Smooth muscle cell of the brain vasculature (primary cell): ENCODE measurements around the gene NRXN3.

ENCODE experiments used
- DNase-seq: peaks from one replicate; pipeline ENCODE4 v3.0.0-alpha.2; 2012; ENCODE audit warnings: low read depth, low spot score

The NRXN3 gene

DNA sequence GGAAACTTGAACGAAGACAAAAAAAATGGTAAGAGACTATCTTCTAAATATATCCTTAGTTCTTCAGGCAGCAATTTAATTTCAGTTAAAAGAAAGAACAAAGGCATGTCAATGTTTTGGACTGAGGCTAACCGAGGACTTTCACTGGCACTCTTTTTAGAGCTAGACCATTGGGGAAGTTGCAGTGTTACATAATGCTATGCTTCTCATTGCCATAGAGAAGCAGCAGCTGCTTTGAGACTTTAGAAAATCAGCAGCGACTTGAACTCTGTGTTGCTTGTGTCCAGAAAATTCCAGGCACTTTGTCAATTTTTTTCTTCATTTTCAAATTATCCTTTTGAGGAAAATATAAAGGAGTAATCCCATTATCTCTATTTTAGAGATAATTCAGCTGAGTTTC, 964.2 kb downstream of the NRXN3 start:
- DNase-seq, result no peak

DNA sequence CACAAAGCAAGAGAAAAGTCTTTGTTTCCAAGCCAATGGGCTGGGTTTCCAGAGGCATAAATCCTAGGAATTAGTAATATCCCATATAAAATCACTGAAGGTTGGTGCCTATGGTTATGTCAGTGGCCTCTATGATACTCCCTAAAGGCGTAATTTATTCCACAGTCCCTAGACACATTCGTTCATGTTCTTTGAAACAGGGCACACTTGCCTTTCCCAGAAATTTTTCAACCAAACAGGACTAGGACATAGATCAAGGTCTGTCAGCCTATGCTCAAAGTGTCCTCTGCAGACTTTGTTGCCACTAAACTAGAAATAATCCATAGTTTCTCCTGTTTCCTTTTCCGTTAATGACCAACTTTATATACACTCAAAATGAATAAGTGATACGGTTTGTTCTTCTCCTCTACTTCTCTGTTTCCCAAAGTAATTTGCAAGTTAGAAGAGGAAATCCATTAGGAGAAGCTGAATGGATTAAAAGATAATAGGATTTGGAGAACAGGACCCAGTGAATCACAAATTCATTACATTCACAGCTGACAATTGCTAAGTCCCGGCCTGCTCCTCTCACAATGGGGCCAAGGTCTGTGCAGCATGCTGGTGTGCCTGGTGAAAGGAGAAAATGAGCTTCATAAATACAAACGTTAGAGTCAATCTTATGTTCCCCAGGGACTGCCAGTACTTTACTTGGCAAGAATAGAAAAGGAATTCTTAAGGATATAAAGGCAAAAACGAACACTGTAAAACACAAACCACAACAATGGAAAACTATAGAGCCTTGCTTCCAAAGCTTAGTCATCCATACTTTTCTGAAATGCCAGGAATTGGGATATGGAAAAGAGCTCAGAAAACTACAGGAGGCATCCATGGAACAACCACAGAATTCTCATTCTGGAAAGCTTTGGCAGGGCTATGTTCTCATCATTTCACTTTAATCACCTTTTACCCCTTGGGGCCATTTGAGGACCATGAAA, 966.2 kb downstream of the NRXN3 start:
- no peak for DNase-seq

DNA sequence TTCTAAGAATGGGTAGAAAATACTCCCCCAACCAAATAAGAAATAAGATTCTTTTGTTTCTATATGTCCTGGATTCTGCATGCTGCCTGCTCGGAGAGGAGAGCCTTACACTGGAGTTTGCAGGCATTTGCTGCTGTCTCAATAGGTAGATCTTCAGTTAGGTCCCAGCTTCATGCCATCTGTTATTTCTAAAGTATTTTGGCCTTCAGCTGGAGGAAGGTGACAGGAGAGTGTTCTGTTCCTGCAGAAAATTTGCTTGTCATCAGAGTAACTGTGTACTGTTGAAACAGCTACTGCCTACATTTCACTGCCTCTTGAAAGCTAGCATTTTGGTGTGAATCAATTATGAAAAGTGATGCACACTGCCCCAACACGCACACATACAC, 966.9 kb downstream of the NRXN3 start:
- no peak for DNase-seq

DNA sequence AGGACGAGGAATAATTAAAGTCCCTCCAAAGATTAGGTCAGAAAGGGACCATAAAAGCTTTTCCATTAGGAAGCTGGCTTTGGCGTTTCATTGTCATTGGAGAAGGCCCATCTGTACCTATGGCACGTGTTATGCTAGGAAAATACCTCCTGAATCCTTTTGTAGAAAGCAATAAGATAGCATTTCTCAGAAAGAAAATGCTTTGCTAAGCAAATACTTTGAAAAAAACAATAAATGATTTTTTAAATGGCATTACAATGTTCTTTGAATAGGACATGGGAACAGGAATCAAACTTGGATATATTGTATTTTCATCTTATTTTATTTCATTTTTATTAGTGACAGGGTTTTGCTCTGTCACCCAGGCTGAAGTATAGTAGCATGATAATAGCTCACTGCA, 967.7 kb downstream of the NRXN3 start:
- no peak for DNase-seq

DNA sequence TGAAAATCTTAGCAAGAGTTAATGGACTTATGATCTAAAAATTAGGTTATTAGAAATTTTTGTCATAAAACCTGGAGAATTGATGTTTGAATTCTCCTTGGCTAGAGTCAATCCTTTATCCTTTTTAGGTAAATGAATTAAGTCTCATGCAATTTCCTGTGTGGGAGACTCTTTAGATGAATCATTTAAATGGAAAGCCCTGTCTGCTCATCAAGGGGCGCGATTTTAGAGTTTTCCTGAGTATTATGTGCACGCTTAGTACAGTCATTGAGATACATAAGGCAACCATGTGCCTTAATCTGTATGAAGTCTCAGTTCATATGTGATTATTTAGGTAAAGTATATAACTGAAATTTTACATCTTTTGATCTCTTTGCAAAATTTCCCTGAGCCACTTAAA, 974.7 kb downstream of the NRXN3 start:
- no peak for DNase-seq

DNA sequence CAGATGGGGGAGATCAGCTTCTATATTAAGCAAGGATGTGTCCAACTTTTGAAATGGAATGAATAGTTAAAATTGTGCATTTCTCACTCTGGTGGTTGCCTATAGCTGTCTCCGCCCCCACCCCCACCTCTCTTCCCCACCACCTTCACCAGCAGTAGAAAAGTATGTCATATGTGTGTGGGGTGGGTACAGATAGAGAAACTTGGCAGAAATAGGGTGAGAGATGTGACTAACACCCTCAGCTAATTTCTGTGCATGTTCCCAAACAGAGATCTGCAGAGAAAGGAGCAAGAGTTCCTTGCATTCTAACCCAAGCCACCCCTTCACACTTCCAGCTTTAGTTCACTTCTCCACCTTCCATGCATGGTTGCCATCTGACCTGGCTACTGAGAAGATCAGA, 980.1 kb downstream of the NRXN3 start:
- no peak for DNase-seq

DNA sequence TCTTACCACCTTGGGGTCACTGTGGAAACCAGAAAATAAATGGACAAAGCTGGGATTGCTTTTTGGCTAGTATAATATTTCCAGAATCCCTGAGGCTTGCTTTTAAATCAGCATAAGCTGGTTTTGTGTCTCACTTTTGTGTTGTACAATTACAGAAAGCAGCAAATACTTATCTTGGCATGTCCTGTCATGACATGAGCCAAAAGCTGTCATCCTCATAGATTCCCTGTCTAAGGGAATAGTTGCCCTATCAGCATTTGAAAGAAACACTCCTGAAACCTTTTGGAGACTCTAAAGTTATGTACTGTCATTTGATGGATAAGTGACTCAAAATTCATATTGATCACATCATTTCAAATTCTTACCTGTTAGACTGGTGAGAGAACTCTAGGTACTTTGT, 987.2 kb downstream of the NRXN3 start:
- no peak for DNase-seq

DNA sequence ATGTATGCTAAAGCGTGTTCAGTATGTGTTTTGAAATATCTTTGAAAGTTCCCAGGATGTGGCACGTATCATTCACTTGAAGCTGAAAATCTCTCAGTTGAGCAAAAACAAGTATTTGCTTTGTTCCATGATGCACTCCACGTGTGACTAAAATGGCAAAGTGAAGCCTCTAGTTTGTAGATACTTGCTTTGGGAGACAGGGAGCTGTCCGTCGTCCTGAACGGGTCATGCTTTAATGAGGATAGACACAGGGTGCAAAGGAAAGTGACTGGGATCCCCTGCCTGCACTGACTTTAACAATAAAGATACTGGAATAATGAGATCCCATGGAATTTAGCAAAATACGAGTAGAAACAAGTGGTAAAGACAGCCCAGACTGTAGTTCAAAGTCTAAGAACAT, 991.4 kb downstream of the NRXN3 start:
- DNase-seq, result peak; percentile 23

DNA sequence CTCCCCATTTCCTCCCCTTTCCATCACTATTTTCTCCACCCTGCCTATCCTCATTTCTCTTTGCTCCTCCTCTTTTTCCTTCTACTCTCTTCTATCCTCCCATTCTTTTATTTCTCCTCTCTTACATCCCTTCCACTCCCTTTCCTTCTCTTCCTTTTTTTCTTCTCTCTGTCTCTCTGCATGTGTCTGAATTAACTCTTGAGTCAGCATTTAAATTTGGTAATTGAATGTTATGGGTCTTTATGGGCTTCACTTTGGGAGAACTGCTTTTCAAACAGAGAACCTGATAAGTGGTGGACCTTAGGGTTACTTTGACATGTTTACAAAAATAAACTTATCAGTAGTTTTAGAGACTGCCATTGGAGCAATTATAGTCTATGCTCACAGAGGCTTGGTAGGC, 992.7 kb downstream of the NRXN3 start:
- DNase-seq, result no peak

DNA sequence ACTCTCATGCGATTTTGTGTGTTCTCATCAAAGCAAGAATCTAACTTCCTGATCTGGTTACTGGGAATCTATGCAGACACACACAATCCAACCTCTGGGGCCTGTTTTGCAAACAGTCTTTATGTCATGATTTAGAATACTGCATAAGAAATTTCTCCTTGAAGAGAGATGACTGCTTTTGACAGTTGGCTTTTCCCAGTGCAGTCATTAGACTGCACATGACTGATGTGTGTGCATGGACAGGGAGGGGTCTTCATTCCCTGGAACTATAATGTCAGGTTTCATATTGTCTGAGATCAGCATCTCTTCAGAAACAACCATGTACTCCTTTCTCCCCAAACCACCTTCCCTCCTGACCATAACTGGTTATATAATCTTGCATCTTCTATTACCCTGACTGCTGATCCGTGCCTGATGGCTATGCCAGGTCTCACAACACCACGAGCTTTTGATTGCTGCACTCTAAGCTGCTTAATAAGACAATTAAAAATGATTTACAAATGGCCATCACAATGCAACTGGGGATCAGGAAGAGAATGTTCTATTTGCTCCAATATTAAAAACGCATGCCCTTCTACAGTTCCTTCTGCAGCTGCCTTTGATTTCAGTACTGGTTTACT, 995.4 kb downstream of the NRXN3 start:
- DNase-seq, result no peak

DNA sequence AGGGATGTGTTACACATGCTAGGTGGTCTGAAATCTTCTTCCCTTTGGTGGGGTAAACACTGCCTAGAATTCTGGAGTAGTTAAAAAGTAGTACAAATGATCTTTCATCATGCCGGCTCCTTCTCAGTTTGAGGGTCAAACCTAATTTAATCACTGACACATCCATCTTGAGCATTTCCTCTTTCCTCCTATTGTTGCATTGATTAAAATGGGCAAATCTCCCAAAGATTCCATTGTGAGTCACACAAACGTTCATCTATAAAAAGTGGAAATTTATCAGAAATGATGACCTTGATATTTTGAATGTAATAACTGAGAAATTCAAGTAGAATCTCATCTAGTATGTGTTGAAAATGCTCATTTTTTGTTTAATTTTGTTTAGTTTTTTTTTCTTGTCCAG, 996.0 kb downstream of the NRXN3 start:
- no peak for DNase-seq

DNA sequence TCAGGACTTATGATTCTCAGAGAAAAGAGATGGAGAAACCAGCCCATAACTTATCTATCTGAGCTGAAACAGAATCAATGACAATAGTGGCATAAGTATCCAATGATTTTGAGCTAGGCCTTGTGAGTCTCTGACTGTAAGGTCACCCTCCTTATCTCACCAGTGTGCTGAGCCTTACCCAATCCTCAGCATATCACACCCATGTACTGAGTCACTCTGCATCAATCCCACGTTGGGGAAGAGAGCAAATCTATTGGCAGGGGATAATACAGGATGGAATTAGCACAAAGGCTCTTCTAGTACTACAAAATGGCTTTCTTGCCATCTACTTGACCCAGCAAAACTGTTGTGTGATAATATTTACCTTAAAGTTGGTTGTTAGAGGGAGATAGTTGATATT, 997.8 kb downstream of the NRXN3 start:
- DNase-seq, result no peak

DNA sequence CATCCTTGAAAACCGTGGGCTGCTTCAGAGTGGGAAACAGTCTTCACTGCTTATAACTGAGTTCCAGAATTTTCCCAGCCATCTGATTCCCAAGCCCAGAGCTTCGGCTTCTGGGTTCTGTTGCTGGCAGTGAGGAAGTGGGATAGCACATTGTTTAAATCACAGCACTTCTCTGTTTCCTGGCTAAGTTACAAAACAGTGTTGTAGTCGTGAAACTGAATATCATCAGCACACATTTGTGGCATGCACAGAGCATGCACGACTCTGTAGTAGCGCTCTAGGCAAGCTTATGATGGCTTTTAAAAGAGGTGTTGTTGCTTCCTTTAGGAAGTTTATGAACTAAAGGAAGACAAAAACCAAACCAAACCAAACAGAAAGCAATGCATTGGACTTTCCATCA, 1005.5 kb downstream of the NRXN3 start:
- no peak for DNase-seq

DNA sequence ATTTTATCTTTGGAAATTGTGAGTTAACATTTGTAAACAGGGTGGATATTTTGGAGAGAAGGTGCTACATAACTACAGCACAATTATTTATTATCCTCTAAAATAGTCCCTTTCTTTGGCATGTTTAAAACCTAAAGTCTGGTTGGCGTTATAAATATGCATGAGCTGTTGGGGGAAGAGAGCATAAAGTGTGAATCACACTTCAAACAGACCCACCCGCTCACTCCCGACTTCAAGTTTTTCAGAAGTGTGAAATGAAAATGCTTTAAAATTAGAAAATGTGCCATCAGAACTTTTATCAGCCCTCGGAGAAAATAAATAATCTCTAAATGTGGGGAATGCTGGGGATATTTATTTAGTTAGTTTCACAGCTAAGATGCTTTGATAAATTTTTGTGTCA, 1006.9 kb downstream of the NRXN3 start:
- no peak for DNase-seq

DNA sequence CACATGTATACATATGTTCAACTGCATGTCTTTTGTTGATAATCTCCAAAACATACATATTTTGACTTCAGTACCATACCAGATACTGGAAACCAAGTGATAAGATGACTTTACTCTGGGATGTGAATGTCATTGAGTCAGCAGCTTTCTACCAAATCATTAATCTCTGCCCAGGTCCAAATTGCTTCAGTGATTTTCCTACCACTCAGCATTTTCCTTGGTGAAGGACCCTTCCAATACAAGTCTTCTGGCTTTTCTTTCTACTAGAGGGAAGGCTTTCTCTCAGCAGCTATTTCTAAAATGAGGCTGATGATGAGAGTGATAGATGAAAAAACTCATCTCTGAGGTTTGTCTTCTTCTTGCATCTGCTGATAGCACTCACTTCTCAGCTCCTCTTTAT, 1008.5 kb downstream of the NRXN3 start:
- DNase-seq, result no peak

DNA sequence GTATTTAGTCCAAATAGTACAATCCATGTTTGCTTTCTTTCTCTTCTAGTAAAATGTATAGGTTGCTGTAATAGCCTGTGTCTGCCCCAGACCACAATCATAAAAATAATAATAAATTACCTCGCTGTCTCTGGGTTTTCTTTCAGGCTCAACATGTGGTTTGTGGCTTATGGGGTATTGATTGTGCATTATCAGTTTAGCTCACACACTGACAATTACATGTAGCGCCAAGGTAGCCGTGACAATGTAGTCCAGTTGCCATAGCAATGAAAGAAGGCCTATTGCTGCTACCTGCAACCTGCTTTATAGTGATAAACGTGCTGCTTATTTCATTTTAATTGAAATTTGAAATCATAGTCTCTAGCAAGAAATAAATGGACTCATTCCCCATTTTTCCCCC, 1009.8 kb downstream of the NRXN3 start:
- DNase-seq, result no peak

DNA sequence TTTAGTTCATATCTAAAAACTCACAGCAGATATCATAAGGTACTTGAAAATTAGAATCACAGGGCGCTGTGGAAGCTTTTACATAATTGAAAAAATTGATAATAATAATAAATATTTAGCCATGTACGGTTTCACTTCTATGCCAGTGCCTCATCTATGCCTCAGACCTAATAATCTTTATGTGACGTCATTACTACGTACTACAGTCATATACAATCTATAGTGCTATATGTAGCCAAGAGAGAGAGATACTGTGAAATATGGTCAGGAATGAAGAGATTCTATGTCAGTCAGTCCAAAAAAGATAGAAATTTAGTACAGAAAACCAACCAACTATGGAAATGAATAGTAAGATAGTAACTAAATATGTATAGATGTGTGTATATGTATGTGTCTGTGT, 1010.5 kb downstream of the NRXN3 start:
- no peak for DNase-seq

DNA sequence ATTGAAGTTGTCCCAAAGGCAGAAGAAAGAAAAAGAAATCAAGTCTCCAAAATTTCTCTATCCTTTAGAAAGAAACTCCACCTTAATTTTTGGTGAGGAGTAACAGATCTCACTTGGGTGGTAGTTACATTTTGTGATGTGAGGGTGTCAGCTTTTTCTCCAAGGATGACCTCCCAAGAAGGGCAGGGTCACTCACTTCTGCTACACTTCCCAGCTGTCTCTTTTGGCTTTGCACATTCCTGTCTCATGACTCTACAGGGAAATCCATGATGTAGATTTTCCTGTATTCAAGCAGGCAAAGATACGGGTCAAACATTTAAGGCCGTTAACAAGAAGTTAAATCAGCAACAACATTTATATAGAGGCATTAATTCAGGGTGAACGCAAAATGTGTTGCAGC, 1016.4 kb downstream of the NRXN3 start:
- DNase-seq, result no peak

DNA sequence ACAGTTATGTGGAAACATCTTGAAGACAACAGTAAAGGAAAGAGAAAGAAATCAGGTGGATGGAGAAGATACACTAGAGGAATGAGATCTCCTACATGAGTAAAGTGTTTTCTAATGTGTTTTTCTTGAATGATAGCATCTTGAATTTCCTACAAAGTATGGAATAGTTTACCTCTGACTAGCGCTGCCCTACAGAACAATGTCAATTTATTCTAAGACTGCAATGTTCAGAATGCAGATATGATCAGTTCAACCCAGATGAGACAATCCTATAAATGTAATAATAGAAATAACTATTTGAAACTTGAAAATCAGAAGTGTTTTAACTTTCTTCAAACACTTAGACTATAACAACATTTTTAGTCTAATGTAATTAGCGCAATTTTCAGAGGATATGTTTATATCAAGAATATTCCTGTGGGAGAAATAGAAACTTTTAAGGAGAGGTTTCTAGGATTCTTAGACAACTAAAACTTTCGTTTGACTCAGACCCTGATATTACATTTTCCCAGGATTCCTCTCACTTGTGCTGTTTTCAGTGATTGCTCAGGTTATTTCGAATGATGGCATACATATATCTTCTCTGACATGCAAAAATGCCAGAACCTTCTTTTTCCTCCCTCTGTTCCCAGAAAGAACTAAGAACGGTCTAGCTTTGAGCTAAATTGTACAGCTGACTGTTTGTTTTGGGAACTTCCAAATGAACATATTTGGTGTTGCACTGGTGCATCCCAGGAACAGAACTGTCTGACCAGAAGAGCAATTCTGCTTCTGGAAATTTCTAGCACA, 1023.7 kb downstream of the NRXN3 start:
- no peak for DNase-seq

DNA sequence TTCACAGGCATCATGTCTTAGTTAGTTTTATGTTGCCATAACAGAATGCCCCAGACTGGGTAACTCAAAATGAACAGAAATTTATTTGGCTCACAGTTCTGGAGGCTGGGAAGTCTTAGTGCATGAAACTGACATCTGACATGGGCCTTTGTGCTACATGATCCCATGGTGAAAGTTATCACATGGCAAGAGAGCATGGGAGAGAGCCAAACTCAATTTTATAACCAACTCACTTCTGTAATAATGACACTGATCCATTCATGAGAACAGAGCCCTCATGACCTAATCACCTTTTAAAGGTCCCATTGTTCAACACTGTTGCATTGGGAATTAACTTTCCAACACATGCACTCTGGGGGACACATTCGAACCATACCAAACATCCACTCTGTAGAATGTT, 1026.0 kb downstream of the NRXN3 start:
- no peak for DNase-seq

DNA sequence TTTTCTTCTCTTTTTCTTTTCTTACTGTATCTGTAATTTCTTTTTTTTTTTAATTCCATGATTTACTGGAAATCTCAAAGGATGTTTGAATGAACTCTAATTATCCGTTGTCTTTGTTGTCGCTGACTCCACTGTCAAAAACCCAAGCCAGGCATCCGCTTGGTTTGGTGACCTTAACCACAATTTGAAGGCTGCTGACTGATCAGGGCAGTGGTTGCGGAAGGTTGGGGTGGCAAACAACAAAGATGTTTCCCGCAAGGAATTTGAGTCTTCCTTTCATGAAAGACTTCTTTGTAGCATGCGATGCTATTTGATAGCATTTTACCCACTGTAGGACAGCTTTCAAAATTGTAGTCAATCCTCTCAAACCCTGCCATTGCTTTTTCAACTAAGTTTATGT, 1027.3 kb downstream of the NRXN3 start:
- DNase-seq, result no peak

DNA sequence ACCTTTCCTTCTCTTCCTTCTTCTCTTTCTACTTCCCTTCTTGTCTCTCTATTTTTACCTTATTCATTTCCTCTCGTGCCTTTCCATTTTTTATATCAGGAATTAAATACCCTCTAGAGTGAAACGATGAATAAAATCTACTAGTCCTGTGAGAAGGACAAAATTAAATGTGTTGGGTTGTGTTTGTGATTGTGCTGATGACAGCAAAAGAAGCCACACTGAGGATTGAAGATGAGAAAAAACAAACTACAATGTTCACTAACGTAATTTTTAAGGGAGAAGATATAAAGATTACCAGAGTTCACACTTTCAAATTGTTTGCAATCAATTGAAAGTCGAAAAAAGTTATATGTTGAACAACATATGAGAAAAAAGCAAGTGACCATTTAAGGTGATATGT, 1029.0 kb downstream of the NRXN3 start:
- DNase-seq, result no peak
